GM12878 (cell line): Measurements from ENCODE around the gene MSI2. TPM values are rescaled to one million over a fixed set of nuclear protein-coding genes. Genes with fewer than 3 reads are reported as not detected.

ENCODE experiments used
- ATAC-seq: fragments of 200-7000 bp; cut with Tn5 transposase; 3 replicates; pipeline ENCODE4 v1.9.1; 2020; ENCODE audit warnings: mild to moderate bottlenecking, moderate library complexity
- BruUV-seq: library from RNA; stranded (reverse); fragments of 400-500 nt; replicated peaks from 2 replicates; lab custom pipeline; 2021; lab: Mats Ljungman, UMichigan
- CTCF ChIA-PET: fragments of 300-600 bp; sonication (Branson Sonifier 250); formaldehyde crosslinking; extraction: SDS; loops from one replicate; lab custom pipeline; 2021; ENCODE audit warnings: inconsistent platforms; lab: Yijun Ruan, JAX
- POLR2A ChIA-PET: fragments of 350-600 bp; formaldehyde crosslinking; extraction: SDS; loops from one replicate; lab custom pipeline; 2021; ENCODE audit warnings: inconsistent platforms; lab: Charles Lee
- RAD21 ChIA-PET: fragments of 300-600 bp; sonication (Branson Sonifier 250); formaldehyde crosslinking; loops from one replicate; lab custom pipeline; 2023; ENCODE audit warnings: antibody characterized with exemption; ENCODE audit not compliant: unreplicated experiment; lab: Charles Lee
- SMC1A ChIA-PET: fragments of 300-600 bp; sonication (Branson Sonifier 250); formaldehyde crosslinking; loops from one replicate; lab custom pipeline; 2023; ENCODE audit not compliant: unreplicated experiment, uncharacterized antibody; lab: Charles Lee
- DNase-seq: peaks from one replicate; pipeline ENCODE4 v3.0.0-alpha.2; 2011; ENCODE audit warnings: low read depth, low spot score
- FAIRE-seq: peaks from 3 replicates; lab custom pipeline; 2011; peaks lifted over from hg19 to GRCh38; lab: Jason Lieb, UNC
- H2AFZ ChIP-seq: 2 replicates; pipeline ENCODE4 v1.6.0; 2011; ENCODE audit warnings: low read depth, low read length, control low read depth; ENCODE audit not compliant: control insufficient read depth
- H3K27ac ChIP-seq: 2 replicates; pipeline ENCODE4 v1.5.1; 2011; ENCODE audit warnings: control low read depth; ENCODE audit not compliant: control insufficient read depth, insufficient read depth
- H3K27me3 ChIP-seq, 2 experiments: replicated peaks in 1 of 2; 2 replicates each; pipeline versions ENCODE4 v1.6.0 to v1.6.1; 2011; ENCODE audit warnings: low read length in 1 of 2; ENCODE audit not compliant: control insufficient read depth in 2 of 2, insufficient read depth in 2 of 2
- H3K36me3 ChIP-seq, 2 experiments: 2 replicates each; pipeline ENCODE4 v1.5.1; 2011; ENCODE audit warnings: low read length in 1 of 2; ENCODE audit not compliant: control insufficient read depth in 2 of 2, insufficient read depth in 2 of 2
- H3K4me1 ChIP-seq: 2 replicates; pipeline ENCODE4 v1.6.1; 2011; ENCODE audit warnings: mild to moderate bottlenecking, low read length, moderate library complexity, mixed read lengths; ENCODE audit not compliant: control insufficient read depth, insufficient read depth
- H3K4me2 ChIP-seq: 2 replicates; pipeline ENCODE4 v1.6.0; 2011; ENCODE audit warnings: control low read depth; ENCODE audit not compliant: control insufficient read depth, insufficient read depth
- H3K4me3 ChIP-seq: fragments of 200-600 bp; sonication (generic); 2 replicates; pipeline ENCODE4 v1.5.1; 2016
- H3K79me2 ChIP-seq: 2 replicates; pipeline ENCODE4 v1.6.0; 2011; ENCODE audit warnings: low read length; ENCODE audit not compliant: control insufficient read depth, insufficient read depth
- H3K9ac ChIP-seq: 2 replicates; pipeline ENCODE4 v1.8.0; 2011; ENCODE audit warnings: low read length, control low read depth, mixed read lengths; ENCODE audit not compliant: control insufficient read depth, insufficient read depth
- H3K9me3 ChIP-seq: replicated peaks from 3 replicates; pipeline ENCODE4 v1.5.1; 2011; ENCODE audit warnings: mild to moderate bottlenecking, low read length; ENCODE audit not compliant: control insufficient read depth, insufficient read depth
- H4K20me1 ChIP-seq: 2 replicates; pipeline ENCODE4 v1.6.0; 2011; ENCODE audit not compliant: control insufficient read depth, insufficient read depth
- ASH2L ChIP-seq: fragments of 300-600, 200-600 bp; sonication (generic); IDR thresholded peaks from 2 replicates; pipeline ENCODE4 v1.6.1; 2017; ENCODE audit warnings: low read depth, mild to moderate bottlenecking, borderline replicate concordance
- ETV6 ChIP-seq, 2 experiments: fragments of 450-650 bp in 1 of 2; IDR thresholded peaks in 1 of 2; conservative IDR thresholded peaks in 1 of 2; 2 replicates each; pipeline ENCODE4 v1.6.1; 2014; ENCODE audit warnings: antibody characterized with exemption in 1 of 2, borderline replicate concordance in 1 of 2, low read depth in 1 of 2, mild to moderate bottlenecking in 1 of 2, moderate library complexity in 1 of 2
- FOXM1 ChIP-seq: IDR thresholded peaks from 2 replicates; pipeline ENCODE4 v1.6.1; 2012; ENCODE audit warnings: low read depth, mild to moderate bottlenecking, inconsistent platforms, low read length, moderate library complexity
- MXI1 ChIP-seq: fragments of 150-350 bp; IDR thresholded peaks from 2 replicates; pipeline ENCODE4 v1.6.1; 2011; ENCODE audit warnings: low read depth, mild to moderate bottlenecking, inconsistent platforms, low read length, improper control_type of control experiment
- SMAD5 ChIP-seq: IDR thresholded peaks from 2 replicates; pipeline ENCODE4 v1.6.1; 2016; ENCODE audit warnings: antibody characterized with exemption, low read depth
- WGBS: methylation state at CpG from one replicate; pipeline ENCODE4 v1.1.6; 2016; ENCODE audit warnings: low lambda C conversion rate; ENCODE audit not compliant: insufficient replicate concordance, insufficient coverage; ENCODE audit errors: missing lambda C conversion rate; 5-methylcytosine and 5-hydroxymethylcytosine counted together
- in situ Hi-C: fragments of 300-500 bp; cut with MboI; formaldehyde crosslinking; loops from 9 replicates; pipeline ENCODE4 v1.14.3; 2018; ENCODE audit warnings: mixed read lengths
- intact Hi-C: fragments of 100-400 bp; cut with micrococcal nuclease; formaldehyde crosslinking; loops from one replicate; pipeline ENCODE4 v1.14.2; 2022; ENCODE audit not compliant: unreplicated experiment
- polyA plus RNA-seq, 11 experiments: library from polyadenylated mRNA; depleted of rRNA in 4 of 11; unstranded in 6 of 11; stranded (reverse) in 5 of 11; fragments of >200 nt; fragmentation: Nextera tagmentation in 4 of 11; fragmentation: Illumina TruSeq in 1 of 11; extraction: Ambion mirVana in 4 of 11; extraction: Trizol in 1 of 11; gene quantifications; 1 replicate in 1 of 11; 2 replicates in 10 of 11; pipeline versions ENCODE4 v1.2.1 to v1.2.3, GENCODE V29; 2011 to 2016; ENCODE audit warnings: inconsistent platforms in 2 of 11, missing spikeins in 2 of 11, low read depth in 1 of 11
- total RNA-seq, 4 experiments: library from RNA; depleted of rRNA in 3 of 4; stranded (reverse); fragments of >200 nt in 3 of 4; fragmentation: Illumina TruSeq in 1 of 4; extraction: Trizol in 1 of 4; gene quantifications; 2 replicates each; pipeline versions ENCODE4 v1.2.1 to v1.2.3, GENCODE V29; 2013 to 2021
- TF ChIP-seq, protein P1 (sequence below): fragments of 450-650 bp; IDR thresholded peaks from 2 replicates; pipeline ENCODE4 v1.6.1; 2016; ENCODE audit warnings: mild to moderate bottlenecking
- TF ChIP-seq, protein P2 (sequence below): IDR thresholded peaks from 2 replicates; pipeline ENCODE4 v1.6.1; 2011; ENCODE audit warnings: low read depth, low read length, improper control_type of control experiment, borderline replicate concordance
- TF ChIP-seq, protein P3 (sequence below): IDR thresholded peaks from 2 replicates; pipeline ENCODE4 v1.6.1; 2011; ENCODE audit warnings: mild to moderate bottlenecking, low read depth, low read length, moderate library complexity; ENCODE audit not compliant: insufficient replicate concordance
- TF ChIP-seq, protein P4 (sequence below): fragments of 450-650 bp; IDR thresholded peaks from 2 replicates; pipeline ENCODE4 v1.6.1; 2017; ENCODE audit warnings: low read depth, mild to moderate bottlenecking, moderate library complexity
- TF ChIP-seq, protein P5 (sequence below): fragments of 450-650 bp; IDR thresholded peaks from 2 replicates; pipeline ENCODE4 v1.6.1; 2014; ENCODE audit warnings: mild to moderate bottlenecking
- TF ChIP-seq, protein P6 (sequence below): fragments of 450-650 bp; IDR thresholded peaks from 2 replicates; pipeline ENCODE4 v1.6.1; 2017; ENCODE audit warnings: borderline replicate concordance

The MSI2 gene
- total and polyA plus RNA-seq, 10 of the 15 experiments (the other 5 are each of a cell fraction or from before 2014, with no cell fraction given): 6.1 to 76.1 (median 42.0) TPM

DNA sequence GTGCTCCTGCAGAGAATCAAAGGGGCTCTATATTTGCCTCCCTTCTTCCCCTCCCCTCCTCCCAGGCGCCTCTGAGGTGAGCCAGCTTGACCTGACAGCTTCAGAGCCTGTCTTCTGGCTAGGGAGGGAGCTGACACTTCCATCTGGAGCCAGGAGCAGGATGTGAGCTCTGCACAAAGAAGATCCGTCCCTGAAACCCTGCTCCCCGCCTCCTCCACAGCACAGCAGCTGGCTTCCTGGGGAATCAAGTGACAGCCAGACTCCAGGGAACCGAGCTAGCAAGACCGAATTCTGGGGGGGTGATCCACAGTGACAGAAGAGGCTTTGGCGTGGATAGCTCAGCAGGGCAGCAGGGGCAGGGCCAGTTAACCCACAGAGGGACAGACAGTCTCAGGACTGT is 451.6 kb downstream of the MSI2 start (continued):
- TF ChIP-seq, protein P1, sequence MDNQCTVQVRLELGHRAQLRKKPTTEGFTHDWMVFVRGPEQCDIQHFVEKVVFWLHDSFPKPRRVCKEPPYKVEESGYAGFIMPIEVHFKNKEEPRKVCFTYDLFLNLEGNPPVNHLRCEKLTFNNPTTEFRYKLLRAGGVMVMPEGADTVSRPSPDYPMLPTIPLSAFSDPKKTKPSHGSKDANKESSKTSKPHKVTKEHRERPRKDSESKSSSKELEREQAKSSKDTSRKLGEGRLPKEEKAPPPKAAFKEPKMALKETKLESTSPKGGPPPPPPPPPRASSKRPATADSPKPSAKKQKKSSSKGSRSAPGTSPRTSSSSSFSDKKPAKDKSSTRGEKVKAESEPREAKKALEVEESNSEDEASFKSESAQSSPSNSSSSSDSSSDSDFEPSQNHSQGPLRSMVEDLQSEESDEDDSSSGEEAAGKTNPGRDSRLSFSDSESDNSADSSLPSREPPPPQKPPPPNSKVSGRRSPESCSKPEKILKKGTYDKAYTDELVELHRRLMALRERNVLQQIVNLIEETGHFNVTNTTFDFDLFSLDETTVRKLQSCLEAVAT: no peak
- no peak for TF ChIP-seq FOXM1
- TF ChIP-seq SMAD5: no peak

DNA sequence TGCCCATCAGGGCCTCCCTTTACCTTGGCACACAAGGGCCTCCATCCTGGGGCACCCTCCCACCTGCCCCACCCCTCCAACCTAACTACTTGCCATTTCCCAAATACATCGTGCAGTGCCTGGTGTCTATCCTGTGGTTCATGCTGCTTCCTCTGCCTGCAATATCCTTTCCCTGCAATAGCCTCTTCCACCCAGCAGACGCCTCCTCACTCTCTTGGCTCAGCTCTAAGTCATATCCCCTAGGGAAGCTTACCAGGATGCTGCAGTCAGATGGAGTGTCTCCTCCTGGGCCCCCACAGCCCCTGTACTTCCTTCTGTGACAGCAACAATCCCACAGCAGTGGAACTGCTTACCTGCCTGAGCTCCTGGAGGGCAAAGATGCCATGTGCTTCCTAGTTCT is 452.1 kb downstream of the MSI2 start:
- Histone ChIP-seq H2AFZ (no peak overlapping the region), H3K27me3 (peaks cover 0 to 1% of the 10 kb centered on the region in 2 experiments; a peak in 2 of 4 replicates), H3K4me1 (no peaks in the 10 kb centered on the region), H3K4me2 (no peak overlapping the region), H3K36me3 (no peaks in the 10 kb centered on the region), H3K27ac (no peak overlapping the region), H3K4me3 (no peak overlapping the region), H3K9ac (no peak overlapping the region), H4K20me1 (no peaks in the 10 kb centered on the region), H3K79me2 (no peaks in the 10 kb centered on the region), H3K9me3 (peaks cover 4% of the 10 kb centered on the region; the same call in 2 of the 3 replicates)
- CTCF ChIA-PET: interaction anchor here (1.7 kb wide), 1 partner anchor 75 kb away, joined by 3 read pairs; no protein-coding TSS in a partner anchor
- intact Hi-C loops: no loop called here
- FAIRE-seq: no peak
- ATAC-seq: no peak
- BruUV-seq: no TSS peak
- in situ Hi-C loops: no loop called here
- SMC1A ChIA-PET: no interaction called here
- DNase-seq: no peak
- POLR2A ChIA-PET: no interaction called here
- RAD21 ChIA-PET: no interaction called here
- 29% methylated on average over 2 of the region's 2 CpGs for WGBS
- TF ChIP-seq, protein P2, sequence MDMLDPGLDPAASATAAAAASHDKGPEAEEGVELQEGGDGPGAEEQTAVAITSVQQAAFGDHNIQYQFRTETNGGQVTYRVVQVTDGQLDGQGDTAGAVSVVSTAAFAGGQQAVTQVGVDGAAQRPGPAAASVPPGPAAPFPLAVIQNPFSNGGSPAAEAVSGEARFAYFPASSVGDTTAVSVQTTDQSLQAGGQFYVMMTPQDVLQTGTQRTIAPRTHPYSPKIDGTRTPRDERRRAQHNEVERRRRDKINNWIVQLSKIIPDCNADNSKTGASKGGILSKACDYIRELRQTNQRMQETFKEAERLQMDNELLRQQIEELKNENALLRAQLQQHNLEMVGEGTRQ: no peak
- TF ChIP-seq, protein P3, sequence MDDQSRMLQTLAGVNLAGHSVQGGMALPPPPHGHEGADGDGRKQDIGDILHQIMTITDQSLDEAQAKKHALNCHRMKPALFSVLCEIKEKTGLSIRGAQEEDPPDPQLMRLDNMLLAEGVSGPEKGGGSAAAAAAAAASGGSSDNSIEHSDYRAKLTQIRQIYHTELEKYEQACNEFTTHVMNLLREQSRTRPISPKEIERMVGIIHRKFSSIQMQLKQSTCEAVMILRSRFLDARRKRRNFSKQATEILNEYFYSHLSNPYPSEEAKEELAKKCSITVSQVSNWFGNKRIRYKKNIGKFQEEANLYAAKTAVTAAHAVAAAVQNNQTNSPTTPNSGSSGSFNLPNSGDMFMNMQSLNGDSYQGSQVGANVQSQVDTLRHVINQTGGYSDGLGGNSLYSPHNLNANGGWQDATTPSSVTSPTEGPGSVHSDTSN: no peak
- TF ChIP-seq ETV6 (conservative IDR thresholded peaks at IDR 0.05 in 1 of 2, IDR thresholded peaks at IDR 0.05 in 1 of 2; ENCODE audit: borderline replicate concordance in 1 of 2, low read depth in 1 of 2) (no peak), ASH2L (no peak), MXI1 (no peak)
- TF ChIP-seq, protein P4, sequence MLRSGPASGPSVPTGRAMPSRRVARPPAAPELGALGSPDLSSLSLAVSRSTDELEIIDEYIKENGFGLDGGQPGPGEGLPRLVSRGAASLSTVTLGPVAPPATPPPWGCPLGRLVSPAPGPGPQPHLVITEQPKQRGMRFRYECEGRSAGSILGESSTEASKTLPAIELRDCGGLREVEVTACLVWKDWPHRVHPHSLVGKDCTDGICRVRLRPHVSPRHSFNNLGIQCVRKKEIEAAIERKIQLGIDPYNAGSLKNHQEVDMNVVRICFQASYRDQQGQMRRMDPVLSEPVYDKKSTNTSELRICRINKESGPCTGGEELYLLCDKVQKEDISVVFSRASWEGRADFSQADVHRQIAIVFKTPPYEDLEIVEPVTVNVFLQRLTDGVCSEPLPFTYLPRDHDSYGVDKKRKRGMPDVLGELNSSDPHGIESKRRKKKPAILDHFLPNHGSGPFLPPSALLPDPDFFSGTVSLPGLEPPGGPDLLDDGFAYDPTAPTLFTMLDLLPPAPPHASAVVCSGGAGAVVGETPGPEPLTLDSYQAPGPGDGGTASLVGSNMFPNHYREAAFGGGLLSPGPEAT: no peak
- TF ChIP-seq, protein P5, sequence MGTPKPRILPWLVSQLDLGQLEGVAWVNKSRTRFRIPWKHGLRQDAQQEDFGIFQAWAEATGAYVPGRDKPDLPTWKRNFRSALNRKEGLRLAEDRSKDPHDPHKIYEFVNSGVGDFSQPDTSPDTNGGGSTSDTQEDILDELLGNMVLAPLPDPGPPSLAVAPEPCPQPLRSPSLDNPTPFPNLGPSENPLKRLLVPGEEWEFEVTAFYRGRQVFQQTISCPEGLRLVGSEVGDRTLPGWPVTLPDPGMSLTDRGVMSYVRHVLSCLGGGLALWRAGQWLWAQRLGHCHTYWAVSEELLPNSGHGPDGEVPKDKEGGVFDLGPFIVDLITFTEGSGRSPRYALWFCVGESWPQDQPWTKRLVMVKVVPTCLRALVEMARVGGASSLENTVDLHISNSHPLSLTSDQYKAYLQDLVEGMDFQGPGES: no peak
- TF ChIP-seq, protein P6, sequence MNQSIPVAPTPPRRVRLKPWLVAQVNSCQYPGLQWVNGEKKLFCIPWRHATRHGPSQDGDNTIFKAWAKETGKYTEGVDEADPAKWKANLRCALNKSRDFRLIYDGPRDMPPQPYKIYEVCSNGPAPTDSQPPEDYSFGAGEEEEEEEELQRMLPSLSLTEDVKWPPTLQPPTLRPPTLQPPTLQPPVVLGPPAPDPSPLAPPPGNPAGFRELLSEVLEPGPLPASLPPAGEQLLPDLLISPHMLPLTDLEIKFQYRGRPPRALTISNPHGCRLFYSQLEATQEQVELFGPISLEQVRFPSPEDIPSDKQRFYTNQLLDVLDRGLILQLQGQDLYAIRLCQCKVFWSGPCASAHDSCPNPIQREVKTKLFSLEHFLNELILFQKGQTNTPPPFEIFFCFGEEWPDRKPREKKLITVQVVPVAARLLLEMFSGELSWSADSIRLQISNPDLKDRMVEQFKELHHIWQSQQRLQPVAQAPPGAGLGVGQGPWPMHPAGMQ: no peak
